A549 treated with GW870086 at 1 μM for 4 hours (cell line): ENCODE results near the gene KLHDC1. TPM values are rescaled to one million over a fixed set of nuclear protein-coding genes. Genes with fewer than 3 reads are reported as not detected.

Experiments used
- total RNA-seq: library from RNA; stranded (reverse); fragments of 200-300 nt; extraction: Qiagen RNA extraction; gene quantifications from 5 replicates; pipeline ENCODE4 v1.2.3, GENCODE V29; 2022; ENCODE audit warnings: low read depth

The KLHDC1 gene, protein sequence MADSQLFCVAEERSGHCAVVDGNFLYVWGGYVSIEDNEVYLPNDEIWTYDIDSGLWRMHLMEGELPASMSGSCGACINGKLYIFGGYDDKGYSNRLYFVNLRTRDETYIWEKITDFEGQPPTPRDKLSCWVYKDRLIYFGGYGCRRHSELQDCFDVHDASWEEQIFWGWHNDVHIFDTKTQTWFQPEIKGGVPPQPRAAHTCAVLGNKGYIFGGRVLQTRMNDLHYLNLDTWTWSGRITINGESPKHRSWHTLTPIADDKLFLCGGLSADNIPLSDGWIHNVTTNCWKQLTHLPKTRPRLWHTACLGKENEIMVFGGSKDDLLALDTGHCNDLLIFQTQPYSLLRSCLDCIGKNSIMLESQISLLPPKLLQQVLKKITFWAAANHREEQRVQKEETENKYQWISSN
- 0.16 to 0.25 TPM (median 0.21 TPM) in 4 of 5 replicates, not detected in the other for total RNA-seq

DNA sequence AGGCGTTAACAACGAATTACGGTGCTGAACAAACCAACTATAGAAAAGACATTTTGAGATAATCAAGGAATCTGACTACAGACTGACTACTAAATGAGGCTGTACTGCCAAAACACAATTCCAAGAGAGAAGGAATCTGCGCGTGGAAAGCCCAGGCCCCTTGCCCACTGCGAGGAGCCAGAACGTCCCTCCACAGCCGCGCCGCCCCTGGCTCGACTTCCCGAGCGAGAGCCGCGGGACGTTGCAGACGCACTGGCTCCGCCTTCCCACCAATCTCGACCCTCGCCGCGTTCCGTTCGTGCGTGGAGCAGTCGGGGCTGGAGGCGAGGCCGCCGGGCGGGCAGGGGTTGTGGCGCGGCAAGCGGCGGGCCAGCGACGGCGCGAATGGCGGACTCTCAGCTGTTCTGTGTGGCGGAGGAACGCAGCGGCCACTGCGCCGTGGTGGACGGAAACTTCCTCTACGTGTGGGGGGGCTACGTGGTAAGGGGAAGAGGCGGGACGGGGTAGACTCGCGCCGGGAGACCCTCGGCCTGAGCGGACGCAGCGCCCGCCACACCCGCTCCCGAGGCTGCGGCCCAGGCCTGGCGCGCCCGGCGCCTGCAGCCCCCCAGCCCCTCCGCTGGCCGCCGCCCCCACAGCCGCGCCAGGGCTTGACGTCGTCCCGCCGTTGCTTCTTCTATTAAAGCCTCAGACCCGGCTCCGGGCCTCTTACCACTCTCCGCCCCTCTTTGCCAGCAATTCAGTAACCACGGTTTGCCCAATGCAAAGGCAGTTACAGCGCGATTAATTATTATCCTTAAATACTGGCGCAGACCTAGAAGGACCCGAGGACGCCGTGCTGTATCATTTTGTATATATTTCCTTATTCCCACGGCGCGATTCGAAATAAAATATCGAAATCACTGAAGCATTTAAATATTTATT is at the start of gene KLHDC1:
KLHDC1 (plus strand) TSS at position 310 of the 924 bp plus-strand sequence; CDS start at position 385, 75 bp downstream.

DNA sequence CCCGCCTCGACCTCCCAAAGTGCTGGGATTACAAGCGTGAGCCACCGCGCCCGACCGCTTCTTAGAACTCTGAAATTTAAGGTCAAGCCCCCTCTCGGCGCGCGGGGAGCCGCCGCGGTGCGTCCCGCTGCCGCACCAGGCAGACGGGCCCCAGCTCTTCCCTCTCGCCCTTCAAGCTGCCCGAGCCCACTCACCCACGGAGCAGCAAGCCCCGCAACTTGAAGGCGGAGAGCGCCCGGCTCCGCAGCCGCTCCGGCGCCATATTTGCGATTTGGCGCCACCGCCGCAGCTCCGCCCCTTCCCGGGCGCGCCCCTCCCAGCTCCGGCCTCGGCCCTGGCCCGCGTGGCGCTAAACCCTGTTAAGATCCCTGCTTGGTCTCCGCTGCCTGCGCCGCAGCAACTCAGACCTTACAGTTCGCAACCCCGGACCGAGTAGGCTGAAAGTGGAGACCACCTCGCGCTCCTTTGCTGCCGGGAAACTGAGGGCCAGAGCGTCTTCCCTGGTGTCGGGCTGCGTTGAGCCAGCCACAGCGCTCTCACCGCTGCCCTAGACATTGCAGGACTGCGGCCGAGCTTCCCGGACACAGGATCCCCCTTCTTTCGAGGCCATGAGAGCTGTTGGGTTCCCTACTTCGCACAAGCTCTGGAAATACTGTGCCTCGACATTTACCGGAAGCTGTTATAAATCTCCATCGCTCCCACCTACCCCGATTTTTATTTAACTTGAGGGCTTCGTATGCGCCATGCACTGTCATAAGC is 4.8 kb upstream of the KLHDC1 start, which contains the start of gene POLE2:
POLE2 (minus strand) TSS at position 273 of the 759 bp plus-strand sequence; CDS start at position 262, 11 bp downstream.

DNA sequence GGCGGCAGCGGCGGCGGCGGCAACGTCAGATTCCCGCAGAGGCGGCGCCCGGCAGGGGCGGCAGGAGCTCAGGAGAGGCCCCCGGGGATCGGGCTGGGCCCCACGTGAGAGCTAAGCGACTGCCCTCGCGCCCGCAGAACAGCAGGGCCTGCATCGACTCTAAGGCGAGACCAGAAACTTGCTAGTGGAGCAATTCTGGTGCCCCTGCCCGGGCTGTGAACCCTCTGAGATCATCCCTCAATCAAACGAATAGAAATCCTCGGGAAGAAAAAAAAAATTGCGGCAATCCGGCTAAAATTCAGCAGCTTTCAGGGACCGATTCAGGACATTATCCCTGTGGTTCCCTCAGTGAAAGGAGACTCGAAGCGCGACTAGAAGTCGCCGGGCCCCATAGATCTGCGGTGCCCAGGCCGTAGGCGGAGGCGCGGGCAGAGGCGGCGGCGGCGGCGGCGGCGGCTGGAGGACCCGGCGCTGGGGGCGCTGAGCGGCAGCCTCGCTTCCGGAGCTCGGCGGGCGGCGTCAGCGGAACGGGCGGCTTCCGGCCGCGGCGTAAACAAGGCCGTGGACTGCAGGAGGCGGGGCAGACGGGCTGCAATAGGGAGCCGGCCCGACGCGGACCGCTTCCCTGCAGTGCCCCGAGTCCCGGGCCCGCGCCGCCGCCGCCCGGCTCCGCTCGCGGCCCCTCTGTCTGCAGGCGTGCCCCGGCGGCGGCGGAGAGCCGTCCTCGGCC is 74.8 kb downstream of the KLHDC1 start, which contains the start of gene KLHDC2:
KLHDC2 (plus strand) TSS at position 583 of the 730 bp plus-strand sequence. CDS start 316 bp downstream, outside the sequence.

Other genes starting within 250 kb of the KLHDC1 start
- gene RPS29, start 106.7 kb upstream of the KLHDC1 start, total RNA-seq = 4,091 to 5,477 TPM (median 4,625 TPM) in 5 replicates
- gene LRR1, start 94.2 kb upstream of the KLHDC1 start, total RNA-seq = 47.0 to 52.7 TPM (median 51.8 TPM) in 5 replicates
- gene RPL36AL, start 72.5 kb upstream of the KLHDC1 start, total RNA-seq = 397 to 518 TPM (median 440 TPM) in 5 replicates
- gene MGAT2, start 72.3 kb upstream of the KLHDC1 start, total RNA-seq = 47.0 to 53.9 TPM (median 50.2 TPM) in 5 replicates
- gene DNAAF2, start 57.9 kb upstream of the KLHDC1 start, total RNA-seq = 10.5 to 12.3 TPM (median 11.6 TPM) in 5 replicates
- 11.6 to 15.7 TPM (median 14.3 TPM) in 5 replicates for gene POLE2, start 4.9 kb upstream of the KLHDC1 start, total RNA-seq
- 28.6 to 37.9 TPM (median 32.1 TPM) in 5 replicates for gene KLHDC2, start 75.0 kb downstream of the KLHDC1 start, total RNA-seq
- gene NEMF, start 159.7 kb downstream of the KLHDC1 start, total RNA-seq = 25.1 to 37.2 TPM (median 33.4 TPM) in 5 replicates
- gene ARF6, start 200.0 kb downstream of the KLHDC1 start, total RNA-seq = 66.5 to 77.1 TPM (median 73.3 TPM) in 5 replicates